Type B pancreatic cell (in vitro differentiated cells): ENCODE measurements around the gene SORCS1. TPM values are rescaled to one million over a fixed set of nuclear protein-coding genes. Genes with fewer than 3 reads are reported as not detected.

Experiments
- DNase-seq: peaks from one replicate; pipeline ENCODE4 v3.0.0; 2021; ENCODE audit warnings: mixed read lengths; ENCODE audit not compliant: unreplicated experiment; ENCODE audit errors: extremely low spot score
- H3K27ac Mint-ChIP-seq: 2 replicates; pipeline ENCODE4 v1.8.0; 2021; ENCODE audit warnings: mild to moderate bottlenecking, mixed read lengths
- H3K27me3 Mint-ChIP-seq: 2 replicates; pipeline ENCODE4 v1.8.0; 2021; ENCODE audit warnings: mixed read lengths
- H3K36me3 Mint-ChIP-seq: 2 replicates; pipeline ENCODE4 v1.8.0; 2021; ENCODE audit warnings: mixed read lengths
- H3K4me1 Mint-ChIP-seq: one replicate; pipeline ENCODE4 v1.8.0; 2021; ENCODE audit warnings: mixed read lengths; ENCODE audit not compliant: unreplicated experiment
- H3K4me3 Mint-ChIP-seq: 2 replicates; pipeline ENCODE4 v1.8.0; 2021; ENCODE audit warnings: mild to moderate bottlenecking, mixed read lengths
- H3K9me3 Mint-ChIP-seq: 2 replicates; pipeline ENCODE4 v1.8.0; 2021; ENCODE audit warnings: mixed read lengths
- total RNA-seq: library from RNA; stranded (reverse); gene quantifications from 2 replicates; pipeline ENCODE4 v1.2.1, GENCODE V29; 2021; ENCODE audit warnings: low replicate concordance
- TF ChIP-seq, protein P1 (sequence below): fragments of 200-600 bp; sonication (generic); conservative IDR thresholded peaks from 2 replicates; pipeline ENCODE4 v1.5.0; 2021; ENCODE audit warnings: antibody characterized with exemption, mild to moderate bottlenecking

SORCS1 gene
- total RNA-seq, 1 donor from 2014 or later, result 5.4 TPM

DNA sequence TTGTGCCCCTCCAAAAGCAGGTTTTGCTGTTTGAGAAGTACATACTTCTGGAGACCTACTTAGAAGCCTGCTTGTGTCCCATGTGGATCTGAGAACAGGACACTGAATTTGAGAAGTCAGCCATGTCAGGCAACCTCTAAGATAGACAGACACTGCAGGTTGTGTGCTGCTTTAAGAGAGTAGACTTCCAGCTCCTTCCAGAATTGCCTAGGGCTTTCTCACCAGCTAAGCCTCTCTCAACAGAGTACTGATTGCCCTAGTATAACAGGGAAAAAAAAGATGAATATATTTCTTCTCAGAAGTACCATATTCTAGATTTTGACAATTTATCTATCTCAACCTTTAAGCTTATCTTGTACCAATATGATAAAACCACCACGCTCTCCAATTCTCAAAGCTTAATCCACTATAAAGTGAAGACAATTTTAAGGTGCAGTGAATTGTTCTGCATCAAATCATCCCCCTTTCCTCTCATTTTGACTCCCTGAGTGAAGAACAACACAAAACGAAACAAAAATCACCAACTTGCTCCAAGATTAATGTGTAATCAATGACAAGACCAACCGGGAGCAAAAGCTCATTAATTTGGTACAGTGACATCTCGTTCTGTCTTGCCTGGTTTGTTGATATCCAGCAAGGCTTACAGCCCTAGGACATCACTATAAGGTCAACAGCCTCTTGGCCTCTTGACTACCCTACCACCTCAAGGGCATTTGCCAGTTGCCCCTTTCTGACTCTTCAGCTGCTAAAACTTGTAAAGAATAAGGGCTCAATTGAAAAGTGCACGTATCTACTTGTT, 214.6 kb downstream of the SORCS1 start:
- no peak for DNase-seq
- Mint-ChIP-seq H3K4me1 (peaks cover 4% of the 10 kb centered on the region), H3K9me3 (no peaks in the 10 kb centered on the region), H3K36me3 (no peaks in the 10 kb centered on the region), H3K27ac (no peak overlapping the region), H3K27me3 (peaks cover 3% of the 10 kb centered on the region), H3K4me3 (no peak overlapping the region)
- TF ChIP-seq, protein P1, sequence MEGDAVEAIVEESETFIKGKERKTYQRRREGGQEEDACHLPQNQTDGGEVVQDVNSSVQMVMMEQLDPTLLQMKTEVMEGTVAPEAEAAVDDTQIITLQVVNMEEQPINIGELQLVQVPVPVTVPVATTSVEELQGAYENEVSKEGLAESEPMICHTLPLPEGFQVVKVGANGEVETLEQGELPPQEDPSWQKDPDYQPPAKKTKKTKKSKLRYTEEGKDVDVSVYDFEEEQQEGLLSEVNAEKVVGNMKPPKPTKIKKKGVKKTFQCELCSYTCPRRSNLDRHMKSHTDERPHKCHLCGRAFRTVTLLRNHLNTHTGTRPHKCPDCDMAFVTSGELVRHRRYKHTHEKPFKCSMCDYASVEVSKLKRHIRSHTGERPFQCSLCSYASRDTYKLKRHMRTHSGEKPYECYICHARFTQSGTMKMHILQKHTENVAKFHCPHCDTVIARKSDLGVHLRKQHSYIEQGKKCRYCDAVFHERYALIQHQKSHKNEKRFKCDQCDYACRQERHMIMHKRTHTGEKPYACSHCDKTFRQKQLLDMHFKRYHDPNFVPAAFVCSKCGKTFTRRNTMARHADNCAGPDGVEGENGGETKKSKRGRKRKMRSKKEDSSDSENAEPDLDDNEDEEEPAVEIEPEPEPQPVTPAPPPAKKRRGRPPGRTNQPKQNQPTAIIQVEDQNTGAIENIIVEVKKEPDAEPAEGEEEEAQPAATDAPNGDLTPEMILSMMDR, result no peak

DNA sequence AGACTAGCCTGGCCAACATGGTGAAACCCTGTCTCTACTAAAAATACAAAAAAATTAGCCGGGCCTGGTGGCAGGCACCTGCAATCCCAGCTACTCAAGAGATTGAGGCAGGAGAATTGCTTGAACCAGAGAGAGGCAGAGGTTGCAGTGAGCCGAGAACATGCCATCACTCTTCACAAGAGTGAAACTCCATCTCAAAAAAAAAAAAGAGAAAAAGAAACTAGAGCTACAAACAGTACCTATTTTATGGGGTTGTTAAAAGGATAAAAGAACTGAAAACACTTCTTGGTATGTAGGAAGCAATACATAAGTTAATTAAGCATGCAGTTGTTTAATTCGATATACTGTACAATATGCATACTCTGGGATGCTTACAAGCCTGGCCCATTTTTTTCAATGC, 216.9 kb downstream of the SORCS1 start:
- DNase-seq, result no peak
- H3K27ac Mint-ChIP-seq, result no peak overlapping the region
- H3K4me3 Mint-ChIP-seq, result no peak overlapping the region
- no peaks in the 10 kb centered on the region for H3K9me3 Mint-ChIP-seq
- H3K36me3 Mint-ChIP-seq, result no peaks in the 10 kb centered on the region
- peaks cover 3% of the 10 kb centered on the region for H3K27me3 Mint-ChIP-seq
- H3K4me1 Mint-ChIP-seq, result peaks cover 4% of the 10 kb centered on the region
- TF ChIP-seq, protein P1, result no peak

DNA sequence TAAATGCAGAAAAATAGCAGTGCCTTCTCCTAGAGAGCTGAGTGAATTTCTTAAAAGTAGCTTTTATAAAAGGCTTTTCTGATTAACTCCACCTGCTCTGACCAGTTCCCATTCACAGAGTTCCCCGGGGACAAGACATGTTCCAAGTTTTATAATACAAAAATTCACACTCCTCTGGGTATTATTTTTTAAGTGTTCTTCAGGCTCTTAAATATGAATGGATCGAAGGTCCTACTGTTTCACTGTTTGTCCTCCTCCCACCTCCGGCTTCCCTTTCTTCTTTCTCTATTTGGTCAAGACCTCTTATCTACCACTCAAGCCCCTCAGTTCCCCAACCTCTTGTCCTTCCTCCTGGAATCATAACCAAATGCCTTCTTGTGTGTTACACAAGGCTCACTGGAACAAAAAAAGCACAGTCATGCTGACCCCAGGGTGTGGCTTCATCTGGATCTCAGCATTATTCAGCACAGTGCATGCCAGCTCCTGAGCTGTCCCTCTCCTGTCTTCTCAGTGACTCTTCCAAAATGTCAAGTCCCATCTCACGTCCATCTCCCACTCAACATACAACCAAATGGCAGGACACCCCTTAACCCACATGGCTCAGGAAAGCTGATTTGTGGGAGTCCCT, 222.4 kb downstream of the SORCS1 start:
- no peak overlapping the region for H3K4me3 Mint-ChIP-seq
- TF ChIP-seq, protein P1, result no peak
- H3K27ac Mint-ChIP-seq, result no peak overlapping the region
- no peaks in the 10 kb centered on the region for H3K9me3 Mint-ChIP-seq
- no peaks in the 10 kb centered on the region for H3K4me1 Mint-ChIP-seq
- DNase-seq, result no peak
- H3K36me3 Mint-ChIP-seq, result no peaks in the 10 kb centered on the region
- peaks cover 6% of the 10 kb centered on the region for H3K27me3 Mint-ChIP-seq

DNA sequence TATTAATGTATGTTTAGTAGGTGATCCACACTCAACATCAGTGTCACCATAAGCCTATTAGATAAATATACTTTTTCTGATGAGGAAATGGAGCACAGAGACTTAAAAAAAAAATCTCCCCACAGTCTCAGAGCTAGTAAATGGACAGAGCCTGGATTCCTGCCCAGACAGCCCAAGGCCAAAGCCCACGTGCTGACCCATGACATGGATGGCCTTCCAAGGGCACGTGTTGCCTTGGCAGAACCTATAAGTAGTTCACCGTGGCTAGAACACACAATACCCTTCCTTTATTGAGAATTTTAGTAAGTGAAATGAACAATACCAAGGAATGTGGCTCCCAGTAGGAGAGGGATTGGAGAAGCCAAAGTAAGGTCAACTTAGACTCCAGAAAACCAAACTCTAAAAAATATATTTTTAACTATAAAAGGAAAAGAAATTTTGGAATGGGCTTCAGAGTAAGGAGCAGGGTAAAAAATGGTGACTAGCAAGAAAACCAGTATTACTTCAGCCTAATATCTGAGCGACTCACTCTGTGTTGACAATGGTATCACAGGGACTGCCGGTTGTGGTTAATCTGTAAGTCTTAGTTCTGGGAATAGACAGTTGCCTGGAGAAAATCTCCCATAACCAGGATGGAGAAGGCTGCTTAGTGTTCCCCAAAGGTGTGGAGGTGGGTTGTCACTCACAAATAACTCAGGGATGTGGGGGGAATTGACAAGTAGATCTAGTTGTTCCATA, 223.0 kb downstream of the SORCS1 start:
- no peak for DNase-seq
- TF ChIP-seq, protein P1, result no peak
- H3K27ac Mint-ChIP-seq, result no peak overlapping the region
- H3K36me3 Mint-ChIP-seq, result no peaks in the 10 kb centered on the region
- no peaks in the 10 kb centered on the region for H3K9me3 Mint-ChIP-seq
- no peak overlapping the region for H3K4me3 Mint-ChIP-seq
- no peaks in the 10 kb centered on the region for H3K4me1 Mint-ChIP-seq
- peaks cover 6% of the 10 kb centered on the region for H3K27me3 Mint-ChIP-seq

DNA sequence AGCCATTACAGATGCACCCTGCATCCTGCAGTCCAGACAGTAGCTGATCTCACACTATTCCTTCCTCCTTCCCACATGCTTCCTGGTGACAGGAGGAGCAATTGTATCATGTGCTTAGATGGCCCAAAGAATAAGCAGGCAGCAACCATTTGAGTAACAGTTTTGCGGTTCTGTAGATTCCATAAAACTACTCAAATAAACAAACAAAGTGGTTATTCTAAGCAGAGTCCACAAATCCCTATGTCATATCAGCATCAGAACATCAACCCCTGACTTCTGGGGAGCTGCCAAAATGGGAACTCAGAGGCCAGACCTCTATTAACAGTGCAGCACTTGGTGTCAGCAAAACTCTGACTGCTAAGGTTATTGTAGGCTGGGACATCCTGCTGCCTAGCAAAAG, 226.0 kb downstream of the SORCS1 start:
- no peaks in the 10 kb centered on the region for H3K9me3 Mint-ChIP-seq
- H3K27ac Mint-ChIP-seq, result no peak overlapping the region
- no peaks in the 10 kb centered on the region for H3K36me3 Mint-ChIP-seq
- peaks cover 5% of the 10 kb centered on the region for H3K27me3 Mint-ChIP-seq
- no peak overlapping the region for H3K4me3 Mint-ChIP-seq
- DNase-seq, result no peak
- H3K4me1 Mint-ChIP-seq, result no peaks in the 10 kb centered on the region
- TF ChIP-seq, protein P1, result no peak
